ENCODE measurements around the gene WDFY4. TPM values are rescaled to one million over a fixed set of nuclear protein-coding genes. Genes with fewer than 3 reads are reported as not detected.

WDFY4 gene
- total and polyA plus RNA-seq, 2 of the 4 experiments (the other 2 are of a cell fraction): not detected

DNA sequence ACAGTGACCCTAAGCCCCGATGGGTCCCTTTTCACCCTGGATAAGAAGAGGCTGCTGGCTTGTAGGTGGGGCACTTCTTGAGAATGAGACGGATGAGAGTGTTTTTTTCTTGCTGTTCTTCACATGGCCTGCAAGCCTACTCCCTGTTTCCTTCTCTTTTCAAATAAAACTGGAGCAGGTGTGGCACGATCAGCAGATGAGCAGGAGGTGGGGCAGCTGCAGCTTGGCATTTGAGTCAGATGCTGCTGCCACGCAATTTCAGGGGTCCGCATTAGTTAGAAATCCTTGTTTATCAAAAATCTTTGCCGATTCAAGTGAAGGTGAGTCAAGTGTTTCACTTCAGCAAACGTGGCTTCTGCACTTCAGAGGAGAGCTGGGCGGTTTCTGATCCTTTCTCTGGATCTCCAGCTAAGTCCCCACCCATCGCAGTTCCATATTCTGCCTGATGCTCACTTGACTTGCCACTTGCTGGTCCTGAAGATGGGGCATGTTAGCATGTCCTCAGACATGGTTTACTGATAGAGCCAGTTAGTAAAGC, 20.8 kb downstream of the WDFY4 start:
- H3K4ac ChIP-seq (ENCODE audit: low read depth, low read length): no peak overlapping the region
- H4K5ac ChIP-seq (ENCODE audit: low read depth, low read length): no peak overlapping the region
- no peak overlapping the region for H2BK15ac ChIP-seq (ENCODE audit: low read depth, low read length)
- H3K4me2 ChIP-seq (ENCODE audit: low read depth, low read length): no peak overlapping the region
- DNase-seq (no peak), ATAC-seq (ENCODE audit: low read depth) (no peak)
- no peak overlapping the region for H3K18ac ChIP-seq (ENCODE audit: low read depth, low read length)
- no peak overlapping the region for H3K56ac ChIP-seq (ENCODE audit: extremely low read depth, insufficient read depth, low read length)
- no peak overlapping the region for H2AFZ ChIP-seq (replicated peaks; ENCODE audit: low read length, poor library complexity)
- H3K14ac ChIP-seq (replicated peaks; ENCODE audit: low read depth, low read length): no peak overlapping the region
- H4K20me1 ChIP-seq (ENCODE audit: insufficient read depth, low read length): no peaks in the 10 kb centered on the region
- no peak overlapping the region for H4K8ac ChIP-seq (ENCODE audit: low read depth in 2 of 2, low read length in 2 of 2)
- H3K36me3 ChIP-seq (ENCODE audit: control insufficient read depth, insufficient read depth, low read length): no peaks in the 10 kb centered on the region
- no peak overlapping the region for H2AK5ac ChIP-seq (ENCODE audit: low read depth, low read length)
- no peak overlapping the region for H3K9ac ChIP-seq (ENCODE audit: low read depth, low read length)
- no peaks in the 10 kb centered on the region for H3K9me1 ChIP-seq (ENCODE audit: insufficient read depth, low read length)
- peaks cover 36% of the 10 kb centered on the region for H3K27me3 ChIP-seq (ENCODE audit: control insufficient read depth, insufficient read depth, low read length)
- no peak overlapping the region for H4K91ac ChIP-seq (ENCODE audit: insufficient read depth, low read depth, low read length)
- CTCF ChIA-PET: no interaction called here
- H2BK5ac ChIP-seq (ENCODE audit: low read depth, low read length, poor library complexity, severe bottlenecking): no peak overlapping the region
- H2AK9ac ChIP-seq (replicated peaks; ENCODE audit: low read depth, low read length, poor library complexity): no peak overlapping the region
- intact Hi-C loops (cut with micrococcal nuclease): no loop called here
- dilution Hi-C loops (cut with HindIII; ENCODE audit: low sequenced_read_pairs, unreplicated experiment): no loop called here
- POLR2A ChIA-PET (ENCODE audit: unreplicated experiment): no interaction called here
- no peaks in the 10 kb centered on the region for H3K4me1 ChIP-seq (ENCODE audit: control insufficient read depth, insufficient read depth, low read length)
- in situ Hi-C loops (cut with MboI; ENCODE audit: low sequenced_read_pairs): no loop called here
- no peak overlapping the region for H2BK120ac ChIP-seq (ENCODE audit: low read depth, low read length)
- no peaks in the 10 kb centered on the region for H3K79me1 ChIP-seq (ENCODE audit: low read depth in 1 of 2, low read length in 2 of 2)
- no peak overlapping the region for H3K4me3 ChIP-seq (ENCODE audit: insufficient read depth, low read depth, low read length)
- BruUV-seq (replicated peaks): no TSS peak
- TF ChIP-seq NFE2L2 (IDR thresholded peaks at IDR 0.05; ENCODE audit: low read depth, low read length) (no peak), RCOR1 (IDR thresholded peaks at IDR 0.05; ENCODE audit: insufficient replicate concordance, low read length) (no peak), CEBPB (IDR thresholded peaks at IDR 0.05; ENCODE audit: low read depth, low read length) (no peak), POLR2A (IDR thresholded peaks at IDR 0.05; ENCODE audit: low read depth, low read length) (no peak), RAD21 (IDR thresholded peaks at IDR 0.05; ENCODE audit: low read length) (no peak), MAZ (IDR thresholded peaks at IDR 0.05; ENCODE audit: borderline replicate concordance, low read depth, low read length) (no peak), SMC3 (IDR thresholded peaks at IDR 0.05; ENCODE audit: low read depth, low read length) (no peak), BHLHE40 (IDR thresholded peaks at IDR 0.05; ENCODE audit: low read depth, low read length) (no peak), CHD1 (IDR thresholded peaks at IDR 0.05; ENCODE audit: low read depth, low read length) (no peak), RFX5 (IDR thresholded peaks at IDR 0.05; ENCODE audit: low read depth, low read length) (no peak), FOS (IDR thresholded peaks at IDR 0.05; ENCODE audit: low read depth, low read length) (no peak), MXI1 (IDR thresholded peaks at IDR 0.05; ENCODE audit: borderline replicate concordance, low read depth, low read length) (no peak), MAFK (IDR thresholded peaks at IDR 0.05; ENCODE audit: low read depth, low read length) (no peak)
- TF ChIP-seq, protein P1, sequence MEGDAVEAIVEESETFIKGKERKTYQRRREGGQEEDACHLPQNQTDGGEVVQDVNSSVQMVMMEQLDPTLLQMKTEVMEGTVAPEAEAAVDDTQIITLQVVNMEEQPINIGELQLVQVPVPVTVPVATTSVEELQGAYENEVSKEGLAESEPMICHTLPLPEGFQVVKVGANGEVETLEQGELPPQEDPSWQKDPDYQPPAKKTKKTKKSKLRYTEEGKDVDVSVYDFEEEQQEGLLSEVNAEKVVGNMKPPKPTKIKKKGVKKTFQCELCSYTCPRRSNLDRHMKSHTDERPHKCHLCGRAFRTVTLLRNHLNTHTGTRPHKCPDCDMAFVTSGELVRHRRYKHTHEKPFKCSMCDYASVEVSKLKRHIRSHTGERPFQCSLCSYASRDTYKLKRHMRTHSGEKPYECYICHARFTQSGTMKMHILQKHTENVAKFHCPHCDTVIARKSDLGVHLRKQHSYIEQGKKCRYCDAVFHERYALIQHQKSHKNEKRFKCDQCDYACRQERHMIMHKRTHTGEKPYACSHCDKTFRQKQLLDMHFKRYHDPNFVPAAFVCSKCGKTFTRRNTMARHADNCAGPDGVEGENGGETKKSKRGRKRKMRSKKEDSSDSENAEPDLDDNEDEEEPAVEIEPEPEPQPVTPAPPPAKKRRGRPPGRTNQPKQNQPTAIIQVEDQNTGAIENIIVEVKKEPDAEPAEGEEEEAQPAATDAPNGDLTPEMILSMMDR (conservative IDR thresholded peaks at IDR 0.05; ENCODE audit: low read depth, low read length): no peak
- TF ChIP-seq, protein P2, sequence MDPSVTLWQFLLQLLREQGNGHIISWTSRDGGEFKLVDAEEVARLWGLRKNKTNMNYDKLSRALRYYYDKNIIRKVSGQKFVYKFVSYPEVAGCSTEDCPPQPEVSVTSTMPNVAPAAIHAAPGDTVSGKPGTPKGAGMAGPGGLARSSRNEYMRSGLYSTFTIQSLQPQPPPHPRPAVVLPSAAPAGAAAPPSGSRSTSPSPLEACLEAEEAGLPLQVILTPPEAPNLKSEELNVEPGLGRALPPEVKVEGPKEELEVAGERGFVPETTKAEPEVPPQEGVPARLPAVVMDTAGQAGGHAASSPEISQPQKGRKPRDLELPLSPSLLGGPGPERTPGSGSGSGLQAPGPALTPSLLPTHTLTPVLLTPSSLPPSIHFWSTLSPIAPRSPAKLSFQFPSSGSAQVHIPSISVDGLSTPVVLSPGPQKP (IDR thresholded peaks at IDR 0.05; ENCODE audit: borderline replicate concordance, low read depth, low read length): no peak
- TF ChIP-seq, protein P3, sequence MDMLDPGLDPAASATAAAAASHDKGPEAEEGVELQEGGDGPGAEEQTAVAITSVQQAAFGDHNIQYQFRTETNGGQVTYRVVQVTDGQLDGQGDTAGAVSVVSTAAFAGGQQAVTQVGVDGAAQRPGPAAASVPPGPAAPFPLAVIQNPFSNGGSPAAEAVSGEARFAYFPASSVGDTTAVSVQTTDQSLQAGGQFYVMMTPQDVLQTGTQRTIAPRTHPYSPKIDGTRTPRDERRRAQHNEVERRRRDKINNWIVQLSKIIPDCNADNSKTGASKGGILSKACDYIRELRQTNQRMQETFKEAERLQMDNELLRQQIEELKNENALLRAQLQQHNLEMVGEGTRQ (IDR thresholded peaks at IDR 0.05; ENCODE audit: low read depth, low read length): no peak
- 67% methylated on average over 5 of the region's 9 CpGs; no CpG with 5 or more reads in 1 of the 2 experiments for WGBS, 2 experiments (ENCODE audit: extremely low coverage in 2 of 2, insufficient read length in 1 of 2)
- H3K27ac ChIP-seq (ENCODE audit: insufficient read depth, low read length): no peak overlapping the region
- H3K23ac ChIP-seq (ENCODE audit: low read depth, low read length): no peak overlapping the region
- H3K9me3 ChIP-seq (ENCODE audit: control insufficient read depth, insufficient read depth, low read length): no peaks in the 10 kb centered on the region
- H2BK20ac ChIP-seq (ENCODE audit: low read depth, low read length): no peak overlapping the region

All from IMR-90 (cell line).